Sigmoid colon (tissue), 7 donors: ENCODE data around the gene TSPAN13. TPM values are rescaled to one million over a fixed set of nuclear protein-coding genes. Genes with fewer than 3 reads are reported as not detected.

Source experiments
- DNase-seq: peaks from one replicate; pipeline ENCODE4 v3.0.0-alpha.2; 2019
- H3K27ac ChIP-seq, 4 donors: fragments of 200-600 bp; sonication (generic); one replicate each; pipeline ENCODE4 v1.5.1; 2016 to 2019; ENCODE audit warnings: mild to moderate bottlenecking in 1 of 4
- H3K27me3 ChIP-seq, 3 donors: fragments of 200-600 bp; sonication (generic); one replicate each; pipeline ENCODE4 v1.5.1; 2019; ENCODE audit warnings: mild to moderate bottlenecking in 1 of 3
- H3K36me3 ChIP-seq, 4 donors: fragments of 200-600 bp; sonication (generic); one replicate each; pipeline ENCODE4 v1.5.1; 2016 to 2019
- H3K4me1 ChIP-seq, 4 donors: fragments of 200-600 bp; sonication (generic); one replicate each; pipeline ENCODE4 v1.5.1; 2017 to 2019
- H3K4me3 ChIP-seq, 4 donors: fragments of 200-600 bp; sonication (generic); one replicate each; pipeline ENCODE4 v1.5.1; 2017 to 2019; ENCODE audit warnings: mild to moderate bottlenecking in 2 of 4, moderate library complexity in 1 of 4
- H3K9me3 ChIP-seq, 4 donors: fragments of 200-600 bp in 3 of 4; sonication (generic) in 3 of 4; one replicate each; pipeline versions ENCODE4 v1.5.1 to v1.6.1; 2013 to 2019
- CTCF ChIP-seq, 4 experiments: fragments of 450-650 bp in 3 of 4; fragments of 200-600 bp in 1 of 4; IDR thresholded peaks; one replicate each; pipeline ENCODE4 v1.5.1; 2016 to 2019; ENCODE audit warnings: antibody characterized with exemption in 4 of 4, mild to moderate bottlenecking in 3 of 4, moderate library complexity in 2 of 4
- EP300 ChIP-seq, 4 donors: sonication (generic); formaldehyde crosslinking; IDR thresholded peaks; one replicate each; pipeline ENCODE4 v1.6.1; 2017; ENCODE audit warnings: antibody characterized with exemption in 4 of 4
- POLR2A ChIP-seq, 2 donors: fragments of 450-650 bp; IDR thresholded peaks; one replicate each; pipeline ENCODE4 v1.6.1; 2016; ENCODE audit warnings: antibody characterized with exemption in 2 of 2, mild to moderate bottlenecking in 2 of 2, moderate library complexity in 2 of 2
- POLR2AphosphoS5 ChIP-seq, 4 donors: sonication (generic); formaldehyde crosslinking; IDR thresholded peaks; one replicate each; pipeline ENCODE4 v1.6.1; 2017; ENCODE audit warnings: antibody characterized with exemption in 4 of 4
- WGBS, 2 donors: extraction: QIAGEN DNeasy Blood & Tissue Kit; methylation state at CpG; one replicate each; pipeline ENCODE4 v1.1.7; 2013; 5-methylcytosine and 5-hydroxymethylcytosine counted together
- intact Hi-C: fragments of 100-400 bp; cut with DNase I; formaldehyde crosslinking; loops from one replicate; pipeline ENCODE4 v1.15.1; 2023
- polyA plus RNA-seq, 3 donors: library from polyadenylated mRNA; stranded (reverse); fragments of 200-250 nt; gene quantifications; one replicate each; pipeline ENCODE4 v1.2.3, GENCODE V29; 2013
- total RNA-seq, 4 donors: library from RNA; depleted of rRNA; stranded (reverse); fragments of >200 nt; gene quantifications; one replicate each; pipeline ENCODE4 v1.1.0, GENCODE V29; 2016
- donor health status: healthy with polysubstance abuse.
- donor health status: Bipolar disorder and iron deficiency.
- donor health status: healthy.

TSPAN13 gene
- total and polyA plus RNA-seq, 7 donors, result 2.2 to 68.5 (median 6.4) TPM

GRCh38 chr7:16801579-16801978 is 48.0 kb downstream of the TSPAN13 start:
- H3K9me3 ChIP-seq, result no peaks in the 10 kb centered on the region
- intact Hi-C loops, result loop anchor here (10.0 kb wide), 1 partner anchor 113 kb away; no protein-coding TSS in a partner anchor
- no peaks in the 10 kb centered on the region for H3K36me3 ChIP-seq
- H3K4me1 ChIP-seq, result no peaks in the 10 kb centered on the region
- no peak for DNase-seq
- no peaks in the 10 kb centered on the region for H3K27me3 ChIP-seq
- TF ChIP-seq EP300 (IDR thresholded peaks at IDR 0.05) (no peak), POLR2A (IDR thresholded peaks at IDR 0.05) (no peak), CTCF (IDR thresholded peaks at IDR 0.05) (no peak), POLR2AphosphoS5 (IDR thresholded peaks at IDR 0.05) (no peak)
- no peak overlapping the region for H3K4me3 ChIP-seq
- WGBS, 2 donors, result 55 to 82% methylated on average over 4 of the region's 4 CpGs
- no peak overlapping the region for H3K27ac ChIP-seq

DNA sequence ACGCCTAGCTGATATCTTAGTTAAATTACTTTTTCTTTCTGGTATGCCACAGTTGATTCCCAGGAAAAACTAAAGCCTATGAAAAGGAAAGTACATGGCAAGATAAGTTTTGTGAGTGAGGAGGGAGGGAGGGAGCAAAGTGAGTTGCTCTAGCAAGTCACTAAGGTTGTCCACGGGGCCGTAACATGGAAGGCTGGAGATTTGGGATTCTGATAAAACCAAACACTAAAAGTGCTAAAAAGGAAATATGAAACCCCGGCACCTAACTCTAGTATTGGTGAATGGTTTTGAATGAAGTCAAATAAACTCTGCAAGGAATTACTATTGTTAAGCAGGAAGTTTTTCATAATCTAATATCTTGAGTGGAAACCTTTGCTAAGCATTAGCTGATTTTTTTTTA is 49.6 kb downstream of the TSPAN13 start:
- Histone ChIP-seq H3K9me3 (no peaks in the 10 kb centered on the region), H3K36me3 (no peaks in the 10 kb centered on the region), H3K4me1 (no peaks in the 10 kb centered on the region), H3K4me3 (peak overlapping the region in 1 of 4 donors; percentile 5), H3K27ac (no peak overlapping the region), H3K27me3 (no peaks in the 10 kb centered on the region)
- no peak for DNase-seq
- WGBS, 2 donors, result 23 to 68% methylated on average over 4 of the region's 4 CpGs
- intact Hi-C loops, result loop anchor here (10.0 kb wide), 1 partner anchor 112 kb away; no protein-coding TSS in a partner anchor
- TF ChIP-seq POLR2A (IDR thresholded peaks at IDR 0.05) (no peak), POLR2AphosphoS5 (IDR thresholded peaks at IDR 0.05) (no peak), CTCF (IDR thresholded peaks at IDR 0.05) (no peak), EP300 (IDR thresholded peaks at IDR 0.05) (no peak)

DNA sequence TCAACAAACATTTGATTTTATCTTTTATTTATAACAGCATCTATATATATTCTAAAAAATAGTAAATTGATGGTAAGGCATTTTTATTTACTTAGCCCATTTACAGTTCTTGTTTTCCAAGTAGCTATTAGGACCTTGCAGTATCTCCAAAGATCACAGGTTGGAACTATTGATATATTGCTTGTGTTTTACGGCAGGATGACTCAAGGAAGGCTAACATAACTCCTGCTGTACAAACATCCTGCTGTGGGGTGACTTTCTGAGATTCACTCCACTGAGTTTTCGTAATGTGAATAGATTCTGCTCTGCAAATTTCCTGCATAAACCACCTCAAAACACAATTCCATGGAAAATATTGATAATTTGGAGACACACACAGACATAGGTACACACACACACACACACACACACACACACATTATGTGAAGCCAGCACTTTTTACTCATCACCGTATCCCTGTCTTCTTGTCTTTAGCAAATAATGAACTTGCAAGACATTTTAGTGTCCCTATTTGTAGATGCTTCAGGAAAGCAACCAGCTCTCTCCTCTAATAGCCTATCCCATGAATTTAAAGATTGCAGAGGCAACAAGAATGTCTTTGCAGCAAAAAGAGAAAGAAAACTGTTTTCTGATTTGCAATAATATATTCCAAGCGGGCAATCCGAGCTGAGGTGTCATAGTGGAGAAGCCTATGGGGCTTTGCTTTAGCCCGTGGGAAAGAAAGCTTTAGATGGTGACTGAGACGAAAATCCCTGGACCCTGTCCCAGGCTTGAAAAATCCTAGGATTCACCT is 50.5 kb downstream of the TSPAN13 start:
- Histone ChIP-seq H3K36me3 (no peaks in the 10 kb centered on the region), H3K4me3 (no peak overlapping the region), H3K27me3 (no peaks in the 10 kb centered on the region), H3K9me3 (no peaks in the 10 kb centered on the region), H3K4me1 (no peaks in the 10 kb centered on the region), H3K27ac (no peak overlapping the region)
- intact Hi-C loops, result loop anchor here (10.0 kb wide), 1 partner anchor 111 kb away; no protein-coding TSS in a partner anchor
- 19 to 69% methylated on average over 7 of the region's 7 CpGs for whole genome bisulfite sequencing, 2 donors
- DNase-seq, result no peak
- TF ChIP-seq CTCF (IDR thresholded peaks at IDR 0.05) (no peak), EP300 (IDR thresholded peaks at IDR 0.05) (no peak), POLR2AphosphoS5 (IDR thresholded peaks at IDR 0.05) (no peak), POLR2A (IDR thresholded peaks at IDR 0.05) (no peak)

DNA sequence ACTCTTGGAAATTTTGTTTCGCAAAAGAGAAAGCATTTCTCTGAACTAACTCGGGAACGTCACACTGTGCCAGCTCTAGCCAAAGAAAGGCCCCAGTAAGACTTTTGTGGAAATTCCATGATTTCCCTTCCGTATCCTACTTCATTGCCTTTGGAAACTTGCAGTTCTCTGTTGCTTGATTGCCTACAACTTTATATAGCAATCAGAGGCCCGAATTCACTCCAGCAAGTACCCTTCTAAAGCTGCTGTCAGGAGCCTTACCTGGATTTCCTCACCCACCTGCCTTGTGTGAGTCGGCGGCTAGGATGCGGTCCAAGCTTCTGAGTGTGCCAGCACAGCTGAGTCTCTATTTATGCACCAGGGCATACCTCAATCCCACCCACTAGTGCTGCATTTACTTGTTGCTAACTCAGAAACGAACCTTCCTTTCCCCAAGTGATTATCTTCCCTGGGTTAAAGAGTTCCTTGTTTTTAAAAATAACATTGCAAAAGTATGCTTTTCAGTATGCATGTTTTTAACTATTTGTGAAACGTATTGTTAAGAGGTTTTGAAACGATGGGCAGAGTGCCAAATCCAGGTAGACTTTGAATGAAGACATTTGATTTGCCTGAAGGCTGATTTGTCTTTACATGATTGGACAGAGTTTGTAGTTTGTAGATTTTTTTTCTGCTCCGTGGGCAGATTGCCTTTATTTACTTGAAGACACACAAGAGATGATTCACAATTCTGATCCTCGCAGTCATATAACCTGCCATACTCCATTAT is 51.3 kb downstream of the TSPAN13 start, which contains the start of gene AGR2:
Gene AGR2, minus strand, starts transcription at position 326 of the 766 bp plus-strand sequence. CDS start 3,203 bp downstream, outside the sequence.
- intact Hi-C loops, result loop anchor here (10.0 kb wide), 1 partner anchor 110 kb away; no protein-coding TSS in a partner anchor

GRCh38 chr7:16805441-16805840 is 51.9 kb downstream of the TSPAN13 start:
- 14 to 64% methylated on average over 3 of the region's 3 CpGs for WGBS, 2 donors
- no peak for TF ChIP-seq EP300 (IDR thresholded peaks at IDR 0.05)
- TF ChIP-seq POLR2A (IDR thresholded peaks at IDR 0.05), result no peak
- TF ChIP-seq POLR2AphosphoS5 (IDR thresholded peaks at IDR 0.05), result no peak
- Histone ChIP-seq H3K4me1 (no peaks in the 10 kb centered on the region), H3K36me3 (no peaks in the 10 kb centered on the region), H3K4me3 (no peak overlapping the region), H3K27ac (no peak overlapping the region), H3K27me3 (no peaks in the 10 kb centered on the region), H3K9me3 (no peaks in the 10 kb centered on the region)
- intact Hi-C loops, result loop anchor here (10.0 kb wide), 1 partner anchor 109 kb away; no protein-coding TSS in a partner anchor
- DNase-seq, result no peak

More for the DNA sequence above, 51.3 kb downstream of the TSPAN13 start, which contains the start of gene AGR2:
- no peak for DNase-seq
- Histone ChIP-seq H3K27ac (no peak within 1 kb of the TSS), H3K4me1 (no peaks in the 10 kb centered on the region), H3K36me3 (no peaks in the 10 kb centered on the region), H3K27me3 (no peaks in the 10 kb centered on the region), H3K4me3 (no peak within 1 kb of the TSS), H3K9me3 (no peaks in the 10 kb centered on the region)
- 16 to 68% methylated on average over 13 of the region's 13 CpGs for WGBS, 2 donors
- no peak for TF ChIP-seq EP300 (IDR thresholded peaks at IDR 0.05)
- peak in 1 of 2 donors; percentile 77 for TF ChIP-seq POLR2A (IDR thresholded peaks at IDR 0.05)
- TF ChIP-seq POLR2AphosphoS5 (IDR thresholded peaks at IDR 0.05), result peak in 1 of 4 donors; percentile 58
